ENCODE measurements around the gene UTP15.

- TF ChIP-seq, protein P1, sequence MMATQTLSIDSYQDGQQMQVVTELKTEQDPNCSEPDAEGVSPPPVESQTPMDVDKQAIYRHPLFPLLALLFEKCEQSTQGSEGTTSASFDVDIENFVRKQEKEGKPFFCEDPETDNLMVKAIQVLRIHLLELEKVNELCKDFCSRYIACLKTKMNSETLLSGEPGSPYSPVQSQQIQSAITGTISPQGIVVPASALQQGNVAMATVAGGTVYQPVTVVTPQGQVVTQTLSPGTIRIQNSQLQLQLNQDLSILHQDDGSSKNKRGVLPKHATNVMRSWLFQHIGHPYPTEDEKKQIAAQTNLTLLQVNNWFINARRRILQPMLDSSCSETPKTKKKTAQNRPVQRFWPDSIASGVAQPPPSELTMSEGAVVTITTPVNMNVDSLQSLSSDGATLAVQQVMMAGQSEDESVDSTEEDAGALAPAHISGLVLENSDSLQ (IDR thresholded peaks at IDR 0.05) = peak; percentile 40; the same call in 1 of the 2 replicates
- TF ChIP-seq BHLHE40 (IDR thresholded peaks at IDR 0.05; ENCODE audit: borderline replicate concordance) (no peak), TARDBP (IDR thresholded peaks at IDR 0.05) (no peak), FOXK2 (IDR thresholded peaks at IDR 0.05) (no peak), ELF4 (IDR thresholded peaks at IDR 0.05) (no peak), SUZ12 (IDR thresholded peaks at IDR 0.05) (no peak), SP1 (IDR thresholded peaks at IDR 0.05) (no peak), FOXM1 (IDR thresholded peaks at IDR 0.05; ENCODE audit: borderline replicate concordance) (no peak)
These were observed 31.3 kb downstream of the UTP15 start for GRCh38 chr5:73596705-73597328.

Data from HEK293T (cell line).